Neuronal stem cell (in vitro differentiated cells): ENCODE results near the gene MACROD2.

Experiments used
- DNase-seq: peaks from one replicate; pipeline ENCODE4 v3.0.0-alpha.2; 2013; ENCODE audit warnings: low spot score
- H2AFZ ChIP-seq: one replicate; pipeline ENCODE4 v1.6.1; 2013; ENCODE audit warnings: mild to moderate bottlenecking, low read length, inconsistent platforms
- H2AK5ac ChIP-seq: 2 replicates; pipeline ENCODE4 v1.6.1; 2013; ENCODE audit warnings: low read depth, mild to moderate bottlenecking, inconsistent platforms, low read length, moderate library complexity, mixed read lengths
- H2BK120ac ChIP-seq: 2 replicates; pipeline ENCODE4 v1.6.1; 2013; ENCODE audit warnings: low read depth, mild to moderate bottlenecking, inconsistent platforms, low read length, moderate library complexity, mixed read lengths
- H2BK12ac ChIP-seq: one replicate; pipeline ENCODE4 v1.6.1; 2013; ENCODE audit warnings: low read length, inconsistent platforms
- H2BK15ac ChIP-seq: 2 replicates; pipeline ENCODE4 v1.6.1; 2013; ENCODE audit warnings: mild to moderate bottlenecking, low read length, inconsistent platforms, mixed read lengths
- H2BK5ac ChIP-seq: one replicate; pipeline ENCODE4 v1.6.1; 2013; ENCODE audit warnings: inconsistent platforms, mild to moderate bottlenecking, low read length, moderate library complexity
- H3K14ac ChIP-seq: one replicate; pipeline ENCODE4 v1.6.1; 2013; ENCODE audit warnings: low read length, inconsistent platforms
- H3K18ac ChIP-seq: 2 replicates; pipeline ENCODE4 v1.6.1; 2013; ENCODE audit warnings: low read length, inconsistent platforms
- H3K23ac ChIP-seq: 2 replicates; pipeline ENCODE4 v1.6.1; 2013; ENCODE audit warnings: low read depth, mild to moderate bottlenecking, mixed read lengths, low read length, inconsistent platforms; ENCODE audit not compliant: poor library complexity
- H3K27ac ChIP-seq: replicated peaks from 3 replicates; pipeline ENCODE4 v1.5.1; 2013; ENCODE audit warnings: low read length, inconsistent platforms
- H3K27me3 ChIP-seq, 3 experiments: 2 replicates each; pipeline ENCODE4 v1.6.1; 2013; ENCODE audit warnings: low read length in 3 of 3, mild to moderate bottlenecking in 2 of 3, inconsistent platforms in 1 of 3, low read depth in 1 of 3, mixed read lengths in 1 of 3, moderate library complexity in 1 of 3; ENCODE audit not compliant: control insufficient read depth in 3 of 3, insufficient read depth in 3 of 3
- H3K36me3 ChIP-seq, 2 donors: replicated peaks in 1 of 2; 2 replicates each; pipeline ENCODE4 v1.6.1; 2013; ENCODE audit warnings: low read length in 2 of 2; ENCODE audit not compliant: control insufficient read depth in 2 of 2, insufficient read depth in 2 of 2
- H3K4ac ChIP-seq: 2 replicates; pipeline ENCODE4 v1.6.1; 2013; ENCODE audit warnings: inconsistent platforms, mild to moderate bottlenecking, low read length, moderate library complexity
- H3K4me1 ChIP-seq, 2 donors: 1 replicate in 1 of 2; 2 replicates in 1 of 2; pipeline ENCODE4 v1.6.1; 2013; ENCODE audit warnings: low read length in 2 of 2, low read depth in 1 of 2; ENCODE audit not compliant: control insufficient read depth in 2 of 2, insufficient read depth in 1 of 2
- H3K4me2 ChIP-seq: one replicate; pipeline ENCODE4 v1.6.1; 2013; ENCODE audit warnings: mild to moderate bottlenecking, low read length, inconsistent platforms; ENCODE audit not compliant: insufficient read depth, poor library complexity, severe bottlenecking
- H3K4me3 ChIP-seq, 2 donors: 2 replicates each; pipeline ENCODE4 v1.5.1; 2013; ENCODE audit warnings: low read length in 2 of 2, mild to moderate bottlenecking in 2 of 2, inconsistent platforms in 1 of 2, moderate library complexity in 1 of 2
- H3K79me1 ChIP-seq: one replicate; pipeline ENCODE4 v1.6.1; 2013; ENCODE audit warnings: low read depth, mild to moderate bottlenecking, inconsistent platforms, low read length, moderate library complexity
- H3K9ac ChIP-seq: one replicate; pipeline ENCODE4 v1.6.1; 2013; ENCODE audit warnings: mild to moderate bottlenecking, low read depth, low read length, inconsistent platforms; ENCODE audit not compliant: poor library complexity
- H3K9me3 ChIP-seq, 2 donors: replicated peaks in 1 of 2; 2 replicates each; pipeline versions ENCODE3 to v1.6.1; 2013; ENCODE audit warnings: low read length in 2 of 2, mild to moderate bottlenecking in 2 of 2, inconsistent platforms in 1 of 2, low read depth in 1 of 2, mixed read lengths in 1 of 2, moderate library complexity in 1 of 2; ENCODE audit not compliant: control insufficient read depth in 2 of 2, insufficient read depth in 1 of 2
- H4K8ac ChIP-seq: one replicate; pipeline ENCODE4 v1.6.1; 2013; ENCODE audit warnings: low read depth, mild to moderate bottlenecking, inconsistent platforms, low read length, moderate library complexity
- H4K91ac ChIP-seq: one replicate; pipeline ENCODE4 v1.6.1; 2013; ENCODE audit warnings: low read length, low read depth, mild to moderate bottlenecking, inconsistent platforms; ENCODE audit not compliant: poor library complexity
- WGBS, 2 donors: extraction: QIAGEN DNeasy Blood & Tissue Kit; methylation state at CpG; one replicate each; pipeline ENCODE4 v1.1.7; 2013; ENCODE audit warnings: missing lambda C conversion rate in 2 of 2, mixed read lengths in 1 of 2; ENCODE audit not compliant: insufficient read length in 2 of 2, insufficient replicate concordance in 1 of 2; ENCODE audit errors: extremely low coverage in 2 of 2; 5-methylcytosine and 5-hydroxymethylcytosine counted together

Gene MACROD2

GRCh38 chr20:14778875-14779274 lies 783.6 kb downstream of the MACROD2 start:
- Histone ChIP-seq H2BK120ac (no peak overlapping the region), H3K9me3 (no peaks in the 10 kb centered on the region), H3K4me1 (peaks cover 0 to 3% of the 10 kb centered on the region in 2 donors), H2BK15ac (no peak overlapping the region), H3K79me1 (no peaks in the 10 kb centered on the region), H2BK5ac (no peak overlapping the region), H3K4me2 (no peak overlapping the region), H3K23ac (no peak overlapping the region), H3K27ac (no peak overlapping the region), H3K4me3 (no peak overlapping the region), H3K9ac (no peak overlapping the region), H2BK12ac (no peak overlapping the region), H2AFZ (no peak overlapping the region), H3K36me3 (no peaks in the 10 kb centered on the region), H4K8ac (no peak overlapping the region), H3K27me3 (no peaks in the 10 kb centered on the region), H2AK5ac (no peak overlapping the region), H3K18ac (no peak overlapping the region), H3K4ac (no peak overlapping the region), H4K91ac (no peak overlapping the region), H3K14ac (no peak overlapping the region)
- no peak for DNase-seq
- no CpG with 5 or more reads among the region's 3 CpGs for WGBS, 2 donors

GRCh38 chr20:14780508-14780907 lies 785.2 kb downstream of the MACROD2 start:
- no peaks in the 10 kb centered on the region for H3K9me3 ChIP-seq
- H3K4ac ChIP-seq: no peak overlapping the region
- H3K27me3 ChIP-seq: no peaks in the 10 kb centered on the region
- no peak overlapping the region for H4K8ac ChIP-seq
- H2BK12ac ChIP-seq: no peak overlapping the region
- H3K4me2 ChIP-seq: no peak overlapping the region
- no peak overlapping the region for H3K18ac ChIP-seq
- H2AFZ ChIP-seq: no peak overlapping the region
- no CpG with 5 or more reads among the region's 2 CpGs for WGBS, 2 donors
- no peaks in the 10 kb centered on the region for H3K36me3 ChIP-seq
- no peak overlapping the region for H3K23ac ChIP-seq
- DNase-seq: no peak
- H4K91ac ChIP-seq: no peak overlapping the region
- no peak overlapping the region for H3K14ac ChIP-seq
- H2BK15ac ChIP-seq: no peak overlapping the region
- no peak overlapping the region for H3K4me3 ChIP-seq
- H2BK120ac ChIP-seq: no peak overlapping the region
- H3K9ac ChIP-seq: no peak overlapping the region
- no peak overlapping the region for H2BK5ac ChIP-seq
- H3K4me1 ChIP-seq: no peaks in the 10 kb centered on the region
- no peak overlapping the region for H3K27ac ChIP-seq
- H3K79me1 ChIP-seq: no peaks in the 10 kb centered on the region
- H2AK5ac ChIP-seq: no peak overlapping the region

DNA sequence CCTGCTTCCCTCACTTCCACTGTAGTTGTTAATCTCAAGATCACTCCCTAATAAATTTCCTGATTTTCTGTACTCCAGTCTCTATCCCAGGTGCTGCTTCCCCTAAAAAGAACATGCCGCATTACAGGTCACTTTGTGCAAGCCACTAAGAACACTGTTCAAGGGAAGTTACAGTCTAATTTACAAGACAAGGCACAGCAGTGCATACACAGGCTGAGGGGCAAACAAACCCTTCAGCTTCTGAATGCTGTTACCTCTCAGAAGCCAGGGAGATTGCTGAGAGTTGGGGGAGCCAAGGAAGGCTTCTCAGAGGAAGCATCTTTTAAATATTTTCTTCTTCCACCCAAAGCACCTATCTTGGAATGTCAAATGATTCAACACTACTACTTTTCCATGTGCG lies 787.4 kb downstream of the MACROD2 start:
- no CpG with 5 or more reads among the region's 2 CpGs for WGBS, 2 donors
- no peak overlapping the region for H3K23ac ChIP-seq
- H3K9ac ChIP-seq: no peak overlapping the region
- no peak overlapping the region for H2BK12ac ChIP-seq
- H3K4me2 ChIP-seq: no peak overlapping the region
- H4K91ac ChIP-seq: no peak overlapping the region
- no peaks in the 10 kb centered on the region for H3K27me3 ChIP-seq
- no peak overlapping the region for H4K8ac ChIP-seq
- no peak overlapping the region for H3K14ac ChIP-seq
- DNase-seq: no peak
- H3K4me3 ChIP-seq: no peak overlapping the region
- H2BK120ac ChIP-seq: no peak overlapping the region
- H3K18ac ChIP-seq: no peak overlapping the region
- H3K36me3 ChIP-seq: no peaks in the 10 kb centered on the region
- no peak overlapping the region for H2AFZ ChIP-seq
- H3K27ac ChIP-seq: no peak overlapping the region
- no peaks in the 10 kb centered on the region for H3K79me1 ChIP-seq
- no peak overlapping the region for H2AK5ac ChIP-seq
- no peak overlapping the region for H2BK15ac ChIP-seq
- no peaks in the 10 kb centered on the region for H3K4me1 ChIP-seq
- H3K4ac ChIP-seq: no peak overlapping the region
- H3K9me3 ChIP-seq: no peaks in the 10 kb centered on the region
- no peak overlapping the region for H2BK5ac ChIP-seq

- no peaks in the 10 kb centered on the region for H3K9me3 ChIP-seq
- H3K9ac ChIP-seq: no peak overlapping the region
- no peak overlapping the region for H2BK15ac ChIP-seq
- DNase-seq: no peak
- no peaks in the 10 kb centered on the region for H3K27me3 ChIP-seq
- no peak overlapping the region for H4K8ac ChIP-seq
- H3K18ac ChIP-seq: no peak overlapping the region
- H4K91ac ChIP-seq: no peak overlapping the region
- no peak overlapping the region for H2BK12ac ChIP-seq
- no peak overlapping the region for H3K14ac ChIP-seq
- no peak overlapping the region for H2BK120ac ChIP-seq
- H3K23ac ChIP-seq: no peak overlapping the region
- H2AK5ac ChIP-seq: no peak overlapping the region
- no peak overlapping the region for H2AFZ ChIP-seq
- H3K4me1 ChIP-seq: no peaks in the 10 kb centered on the region
- H3K4me2 ChIP-seq: no peak overlapping the region
- no peak overlapping the region for H3K4me3 ChIP-seq
- no peak overlapping the region for H3K27ac ChIP-seq
- no peaks in the 10 kb centered on the region for H3K36me3 ChIP-seq
- WGBS, 2 donors: no CpG with 5 or more reads among the region's 2 CpGs
- H3K79me1 ChIP-seq: no peaks in the 10 kb centered on the region
- no peak overlapping the region for H2BK5ac ChIP-seq
- H3K4ac ChIP-seq: no peak overlapping the region
These were observed 788.5 kb downstream of the MACROD2 start for GRCh38 chr20:14783766-14784165.
